ENCODE measurements around the gene KLK1.
A peak's percentile ranks its signal among the peaks of the same experiment; 100 is the strongest.

The KLK1 gene

GRCh38 chr19:50843701-50844221, 20.2 kb upstream of the KLK1 start:
- H3K27me3 Mint-ChIP-seq, result peaks cover 4% of the 10 kb centered on the region
- H3K4me1 Mint-ChIP-seq, result no peaks in the 10 kb centered on the region
- peaks cover 13% of the 10 kb centered on the region for H3K9me3 Mint-ChIP-seq
- no peak overlapping the region for H3K27ac Mint-ChIP-seq
- ATAC-seq (ENCODE audit: low read depth) (no peak), DNase-seq (ENCODE audit: low spot score in 2 of 2) (no peak)
- peaks cover 5% of the 10 kb centered on the region for H3K36me3 Mint-ChIP-seq
- no peak overlapping the region for H3K4me3 Mint-ChIP-seq

- Mint-ChIP-seq H3K9me3 (peaks cover 13% of the 10 kb centered on the region), H3K4me1 (peaks cover 2% of the 10 kb centered on the region), H3K27ac (no peak overlapping the region), H3K4me3 (no peak overlapping the region), H3K27me3 (peaks cover 4% of the 10 kb centered on the region), H3K36me3 (peaks cover 5% of the 10 kb centered on the region)
- ATAC-seq (ENCODE audit: low read depth), result no peak
- no peak for DNase-seq (ENCODE audit: low spot score in 2 of 2)
Measured at GRCh38 chr19:50843205-50843604, 19.6 kb upstream of the KLK1 start.

GRCh38 chr19:50842130-50842529, 18.5 kb upstream of the KLK1 start:
- Mint-ChIP-seq H3K27ac (no peak overlapping the region), H3K9me3 (peaks cover 13% of the 10 kb centered on the region), H3K27me3 (peaks cover 7% of the 10 kb centered on the region), H3K36me3 (peaks cover 5% of the 10 kb centered on the region), H3K4me1 (peaks cover 5% of the 10 kb centered on the region), H3K4me3 (no peak overlapping the region)
- ATAC-seq (ENCODE audit: low read depth) (no peak), DNase-seq (ENCODE audit: low spot score in 2 of 2) (no peak)

- Mint-ChIP-seq H3K4me3 (no peak overlapping the region), H3K9me3 (peaks cover 11% of the 10 kb centered on the region), H3K36me3 (peaks cover 5% of the 10 kb centered on the region), H3K4me1 (peaks cover 17% of the 10 kb centered on the region), H3K27me3 (peaks cover 14% of the 10 kb centered on the region), H3K27ac (no peak overlapping the region)
- DNase-seq (ENCODE audit: low spot score in 2 of 2) (no peak), ATAC-seq (ENCODE audit: low read depth) (no peak)
Measured at GRCh38 chr19:50839712-50840655, 16.4 kb upstream of the KLK1 start.

- peaks cover 3% of the 10 kb centered on the region for H3K36me3 Mint-ChIP-seq
- DNase-seq (ENCODE audit: low spot score in 2 of 2) (no peak), ATAC-seq (ENCODE audit: low read depth) (peak; percentile 39)
- H3K4me1 Mint-ChIP-seq, result peaks cover 17% of the 10 kb centered on the region
- H3K27ac Mint-ChIP-seq, result peak overlapping the region; percentile 84
- no peak overlapping the region for H3K4me3 Mint-ChIP-seq
- peaks cover 14% of the 10 kb centered on the region for H3K27me3 Mint-ChIP-seq
- H3K9me3 Mint-ChIP-seq, result peaks cover 5% of the 10 kb centered on the region
Measured at GRCh38 chr19:50838239-50838638, 14.7 kb upstream of the KLK1 start.

GRCh38 chr19:50837300-50837699, 13.7 kb upstream of the KLK1 start:
- Mint-ChIP-seq H3K27ac (peak overlapping the region; percentile 80), H3K4me1 (peaks cover 17% of the 10 kb centered on the region), H3K9me3 (peaks cover 2% of the 10 kb centered on the region), H3K36me3 (peaks cover 2% of the 10 kb centered on the region), H3K27me3 (peaks cover 16% of the 10 kb centered on the region), H3K4me3 (peak overlapping the region; percentile 88)
- no peak for ATAC-seq (ENCODE audit: low read depth)
- no peak for DNase-seq (ENCODE audit: low spot score in 2 of 2)

- H3K27me3 Mint-ChIP-seq, result peaks cover 18% of the 10 kb centered on the region
Measured at GRCh38 chr19:50836543-50837195, 13.1 kb upstream of the KLK1 start.

GRCh38 chr19:50835785-50836542, 12.4 kb upstream of the KLK1 start:
- ATAC-seq (ENCODE audit: low read depth) (peak; percentile 89), DNase-seq (ENCODE audit: low spot score in 2 of 2) (peak; percentile 73 to 85)
- H3K9me3 Mint-ChIP-seq, result no peaks in the 10 kb centered on the region
- H3K36me3 Mint-ChIP-seq, result no peaks in the 10 kb centered on the region
- H3K27ac Mint-ChIP-seq, result peak overlapping the region; percentile 80
- H3K27me3 Mint-ChIP-seq, result peaks cover 19% of the 10 kb centered on the region
- H3K4me3 Mint-ChIP-seq, result peak overlapping the region; percentile 88
- H3K4me1 Mint-ChIP-seq, result peaks cover 17% of the 10 kb centered on the region

More at GRCh38 chr19:50836543-50837195, 13.1 kb upstream of the KLK1 start:
- peak overlapping the region; percentile 80 for H3K27ac Mint-ChIP-seq
- DNase-seq (ENCODE audit: low spot score in 2 of 2) (no peak), ATAC-seq (ENCODE audit: low read depth) (no peak)
- H3K36me3 Mint-ChIP-seq, result peaks cover 2% of the 10 kb centered on the region
- peak overlapping the region; percentile 88 for H3K4me3 Mint-ChIP-seq
- peaks cover 2% of the 10 kb centered on the region for H3K9me3 Mint-ChIP-seq
- H3K4me1 Mint-ChIP-seq, result peaks cover 17% of the 10 kb centered on the region

GRCh38 chr19:50835103-50835784, 11.7 kb upstream of the KLK1 start:
- ATAC-seq (ENCODE audit: low read depth) (no peak), DNase-seq (ENCODE audit: low spot score in 2 of 2) (no peak)
- peak overlapping the region; percentile 88 for H3K4me3 Mint-ChIP-seq
- no peaks in the 10 kb centered on the region for H3K36me3 Mint-ChIP-seq
- H3K9me3 Mint-ChIP-seq, result no peaks in the 10 kb centered on the region
- peak overlapping the region; percentile 31 for H3K27ac Mint-ChIP-seq
- H3K4me1 Mint-ChIP-seq, result peaks cover 17% of the 10 kb centered on the region
- H3K27me3 Mint-ChIP-seq, result peaks cover 21% of the 10 kb centered on the region

- H3K9me3 Mint-ChIP-seq, result no peaks in the 10 kb centered on the region
- H3K4me3 Mint-ChIP-seq, result no peak overlapping the region
- H3K27me3 Mint-ChIP-seq, result peaks cover 24% of the 10 kb centered on the region
- no peaks in the 10 kb centered on the region for H3K36me3 Mint-ChIP-seq
- H3K4me1 Mint-ChIP-seq, result peaks cover 17% of the 10 kb centered on the region
- DNase-seq (ENCODE audit: low spot score in 2 of 2) (no peak), ATAC-seq (ENCODE audit: low read depth) (no peak)
- no peak overlapping the region for H3K27ac Mint-ChIP-seq
Measured at GRCh38 chr19:50833802-50834167, 10.2 kb upstream of the KLK1 start.

GRCh38 chr19:50833117-50833801, 9.7 kb upstream of the KLK1 start, which contains the start of gene KLK15:
KLK15 (minus strand) TSS chr19:50833574; CDS start chr19:50831492, 2,082 bp downstream.
- H3K9me3 Mint-ChIP-seq, result no peaks in the 10 kb centered on the region
- H3K36me3 Mint-ChIP-seq, result no peaks in the 10 kb centered on the region
- H3K27me3 Mint-ChIP-seq, result peaks cover 23% of the 10 kb centered on the region
- DNase-seq (ENCODE audit: low spot score in 2 of 2) (no peak), ATAC-seq (ENCODE audit: low read depth) (no peak)
- H3K4me3 Mint-ChIP-seq, result no peak within 1 kb of the TSS
- H3K27ac Mint-ChIP-seq, result no peak within 1 kb of the TSS
- peaks cover 15% of the 10 kb centered on the region for H3K4me1 Mint-ChIP-seq

GRCh38 chr19:50832666-50833065, 9.1 kb upstream of the KLK1 start:
- peaks cover 21% of the 10 kb centered on the region for H3K27me3 Mint-ChIP-seq
- H3K9me3 Mint-ChIP-seq, result no peaks in the 10 kb centered on the region
- H3K4me3 Mint-ChIP-seq, result no peak overlapping the region
- no peak for DNase-seq (ENCODE audit: low spot score in 2 of 2)
- ATAC-seq (ENCODE audit: low read depth), result no peak
- H3K36me3 Mint-ChIP-seq, result no peaks in the 10 kb centered on the region
- H3K4me1 Mint-ChIP-seq, result peaks cover 13% of the 10 kb centered on the region
- H3K27ac Mint-ChIP-seq, result no peak overlapping the region

GRCh38 chr19:50831026-50831396, 7.4 kb upstream of the KLK1 start:
- H3K27me3 Mint-ChIP-seq, result peaks cover 12% of the 10 kb centered on the region
- peaks cover 5% of the 10 kb centered on the region for H3K4me1 Mint-ChIP-seq
- H3K36me3 Mint-ChIP-seq, result no peaks in the 10 kb centered on the region
- DNase-seq (ENCODE audit: low spot score in 2 of 2), result no peak
- no peak for ATAC-seq (ENCODE audit: low read depth)
- H3K9me3 Mint-ChIP-seq, result no peaks in the 10 kb centered on the region
- no peak overlapping the region for H3K4me3 Mint-ChIP-seq
- peak overlapping the region; percentile 70 for H3K27ac Mint-ChIP-seq

Measured in memory B cell (primary cell).